ENCODE measurements around the gene FGFRL1.

Gene FGFRL1

DNA sequence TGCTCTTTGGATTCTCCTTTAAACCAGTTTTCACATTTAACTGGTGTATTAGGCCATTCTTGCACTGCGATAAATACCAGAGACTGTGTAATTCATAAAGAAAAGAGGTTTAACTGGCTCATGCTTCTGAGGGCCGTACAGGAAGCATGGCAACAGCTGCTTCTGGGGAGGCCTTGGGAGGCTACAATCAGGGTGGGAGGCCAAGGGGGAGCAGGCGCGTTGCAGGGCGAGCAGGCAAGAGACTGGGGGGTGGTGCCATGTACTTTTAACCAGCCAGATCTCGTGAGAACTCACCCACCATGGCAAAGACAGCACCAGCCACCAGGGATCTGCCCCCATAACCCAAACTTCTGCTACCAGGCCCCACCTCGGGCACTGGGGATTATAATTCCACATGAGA lies 63.8 kb downstream of the FGFRL1 start:
- no peak for DNase-seq (ENCODE audit: low spot score)

DNA sequence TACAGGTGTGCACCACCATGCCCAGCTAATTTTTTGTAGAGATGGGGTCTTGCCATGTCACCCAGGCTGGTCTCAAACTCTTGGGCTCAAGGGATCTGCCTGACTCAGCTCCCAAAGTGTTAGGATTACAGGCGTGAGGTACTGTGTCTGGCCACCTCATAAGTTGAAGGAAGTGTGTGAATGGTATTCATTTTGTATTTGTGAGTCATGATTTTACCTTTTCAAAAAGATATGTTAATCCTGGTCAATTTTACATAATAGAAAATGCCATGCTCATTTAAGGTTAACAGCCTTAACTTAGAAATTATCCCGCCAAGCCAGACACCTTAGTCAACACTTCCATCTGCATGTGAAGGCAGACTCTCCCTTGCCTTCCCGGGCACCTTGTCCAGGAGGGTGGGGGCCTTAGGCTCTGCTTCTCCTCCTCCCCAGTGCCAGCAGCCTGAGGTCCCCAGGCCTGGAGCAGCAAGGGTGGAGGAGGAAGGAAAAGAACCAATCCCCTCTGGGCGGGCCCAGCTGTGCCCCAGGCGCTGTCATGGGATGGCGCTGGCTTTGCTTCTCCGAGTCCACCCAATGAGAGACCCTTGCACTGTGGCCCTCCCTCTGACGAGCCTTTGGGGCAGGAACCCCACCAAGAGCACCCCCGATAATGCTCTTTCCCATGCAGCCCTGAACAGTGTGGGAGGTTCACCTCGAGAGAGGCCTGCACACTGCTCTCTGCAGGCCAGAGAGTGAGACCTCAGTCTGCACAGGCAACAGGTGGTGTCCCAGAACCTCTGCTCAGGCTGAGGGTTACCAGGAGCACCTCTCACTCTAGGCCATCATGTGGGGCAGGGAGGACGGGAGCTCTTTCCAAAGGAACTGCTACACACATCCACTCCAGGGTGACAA lies 64.6 kb downstream of the FGFRL1 start:
- DNase-seq (ENCODE audit: low spot score), result no peak
